CD4-positive, alpha-beta T cell (primary cell): ENCODE measurements around the gene ADAMTS17. TPM values are rescaled to one million over a fixed set of nuclear protein-coding genes. Genes with fewer than 3 reads are reported as not detected.

Experiments
- ATAC-seq: fragments of 200-7000 bp; cut with Tn5 transposase; one replicate; pipeline ENCODE4 v1.10.0; 2022; ENCODE audit warnings: mild to moderate bottlenecking; ENCODE audit not compliant: poor library complexity
- CTCF ChIA-PET: fragments of 350-600 bp; sonication (Branson Sonifier 250); formaldehyde crosslinking; loops from one replicate; lab custom pipeline; 2021; ENCODE audit warnings: antibody characterized with exemption, inconsistent platforms; lab: Charles Lee
- POLR2A ChIA-PET: fragments of 350-600 bp; sonication (Branson Sonifier 250); formaldehyde crosslinking; loops from one replicate; lab custom pipeline; 2021; ENCODE audit warnings: antibody characterized with exemption, inconsistent platforms; lab: Charles Lee
- DNase-seq, 14 experiments: peaks; one replicate each; pipeline ENCODE4 v3.0.0-alpha.2; 2013 to 2020; ENCODE audit warnings: mixed read lengths in 2 of 14
- H3K27ac ChIP-seq, 2 donors: one replicate each; pipeline versions ENCODE4 v1.5.1 to v1.7.0; 2013; ENCODE audit warnings: low read length in 2 of 2, low read depth in 1 of 2, mild to moderate bottlenecking in 1 of 2
- H3K27me3 ChIP-seq, 2 experiments: 1 replicate in 1 of 2; 2 replicates in 1 of 2; pipeline versions ENCODE4 v1.6.1 to v1.7.0; 2013; ENCODE audit warnings: low read length in 2 of 2, control low read depth in 1 of 2, mild to moderate bottlenecking in 1 of 2, moderate library complexity in 1 of 2; ENCODE audit not compliant: insufficient read depth in 2 of 2, control insufficient read depth in 1 of 2
- H3K36me3 ChIP-seq: one replicate; pipeline ENCODE4 v1.6.1; 2013; ENCODE audit warnings: low read length, control low read depth; ENCODE audit not compliant: insufficient read depth
- H3K4me1 ChIP-seq: one replicate; pipeline ENCODE4 v1.6.1; 2013; ENCODE audit warnings: low read length, control low read depth; ENCODE audit not compliant: insufficient read depth
- H3K4me3 ChIP-seq: one replicate; pipeline ENCODE4 v1.5.1; 2013; ENCODE audit warnings: mild to moderate bottlenecking, low read length, moderate library complexity
- H3K9me3 ChIP-seq, 2 experiments: 1 replicate in 1 of 2; 2 replicates in 1 of 2; pipeline versions ENCODE4 v1.6.1 to v1.7.0; 2013; ENCODE audit warnings: low read length in 2 of 2, mild to moderate bottlenecking in 2 of 2, control low read depth in 1 of 2, moderate library complexity in 1 of 2; ENCODE audit not compliant: control insufficient read depth in 1 of 2, insufficient read depth in 1 of 2
- H3K27ac Mint-ChIP-seq: one replicate; pipeline ENCODE4 v1.8.0; 2020; ENCODE audit warnings: mixed read lengths
- H3K27me3 Mint-ChIP-seq: one replicate; pipeline ENCODE4 v1.8.0; 2021; ENCODE audit warnings: mixed read lengths
- H3K36me3 Mint-ChIP-seq: one replicate; pipeline ENCODE4 v1.8.0; 2021; ENCODE audit warnings: low read depth, mixed read lengths
- H3K4me1 Mint-ChIP-seq: one replicate; pipeline ENCODE4 v1.8.0; 2021; ENCODE audit warnings: low read depth, mixed read lengths
- H3K4me3 Mint-ChIP-seq: one replicate; pipeline ENCODE4 v1.8.0; 2020; ENCODE audit warnings: mild to moderate bottlenecking, mixed read lengths
- H3K9me3 Mint-ChIP-seq: one replicate; pipeline ENCODE4 v1.8.0; 2020; ENCODE audit warnings: mixed read lengths
- intact Hi-C, 2 experiments: fragments of 100-400 bp; cut with DNase I in 1 of 2; cut with micrococcal nuclease in 1 of 2; formaldehyde crosslinking; loops; one replicate each; pipeline versions ENCODE4 v1.15.1 to v1.9.0; 2023 to 2025; cut with DNase I, micrococcal nuclease
- total RNA-seq, 174 experiments: library from RNA in 2 of 174; stranded (reverse) in 2 of 174; gene quantifications; one replicate each; pipeline ENCODE4 v1.2.3 and lab custom pipeline; 2021 to 2026
- TF ChIP-seq, protein P1 (sequence below): fragments of 200-600 bp; IDR thresholded peaks from one replicate; pipeline ENCODE4 v1.8.0; 2022; ENCODE audit warnings: antibody characterized with exemption, mild to moderate bottlenecking

The ADAMTS17 gene
- total RNA-seq, 2 experiments from 2014 or later: 9.9 to 13.2 TPM

DNA sequence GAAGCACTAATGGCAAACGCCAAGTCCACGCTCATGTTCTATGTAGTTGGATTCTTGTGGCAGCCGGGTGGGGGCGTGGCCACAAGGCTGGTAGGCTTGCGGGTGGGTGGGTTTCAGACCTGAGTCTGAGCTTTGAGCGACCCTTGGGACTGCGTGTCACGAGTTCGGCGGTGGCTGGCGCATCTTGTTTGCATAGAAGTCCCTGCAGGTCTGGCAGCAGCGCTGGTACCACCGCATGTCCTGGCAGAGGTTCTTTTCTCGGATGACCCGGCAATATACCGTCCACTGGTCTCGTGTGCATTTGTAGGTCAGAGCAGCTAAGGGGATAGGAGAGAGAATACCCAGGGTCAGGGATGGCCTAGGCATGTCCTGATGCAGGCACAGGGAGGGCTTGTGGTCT, 367.5 kb downstream of the ADAMTS17 start:
- ATAC-seq (no peak), DNase-seq (no peak)
- Mint-ChIP-seq H3K36me3 (no peaks in the 10 kb centered on the region), H3K27me3 (no peaks in the 10 kb centered on the region), H3K4me1 (no peaks in the 10 kb centered on the region), H3K4me3 (no peak overlapping the region), H3K27ac (no peak overlapping the region), H3K9me3 (no peaks in the 10 kb centered on the region)
- H3K4me1 ChIP-seq: no peaks in the 10 kb centered on the region
- H3K36me3 ChIP-seq: no peaks in the 10 kb centered on the region
- H3K27me3 ChIP-seq: no peaks in the 10 kb centered on the region
- CTCF ChIA-PET: no interaction called here
- TF ChIP-seq, protein P1, sequence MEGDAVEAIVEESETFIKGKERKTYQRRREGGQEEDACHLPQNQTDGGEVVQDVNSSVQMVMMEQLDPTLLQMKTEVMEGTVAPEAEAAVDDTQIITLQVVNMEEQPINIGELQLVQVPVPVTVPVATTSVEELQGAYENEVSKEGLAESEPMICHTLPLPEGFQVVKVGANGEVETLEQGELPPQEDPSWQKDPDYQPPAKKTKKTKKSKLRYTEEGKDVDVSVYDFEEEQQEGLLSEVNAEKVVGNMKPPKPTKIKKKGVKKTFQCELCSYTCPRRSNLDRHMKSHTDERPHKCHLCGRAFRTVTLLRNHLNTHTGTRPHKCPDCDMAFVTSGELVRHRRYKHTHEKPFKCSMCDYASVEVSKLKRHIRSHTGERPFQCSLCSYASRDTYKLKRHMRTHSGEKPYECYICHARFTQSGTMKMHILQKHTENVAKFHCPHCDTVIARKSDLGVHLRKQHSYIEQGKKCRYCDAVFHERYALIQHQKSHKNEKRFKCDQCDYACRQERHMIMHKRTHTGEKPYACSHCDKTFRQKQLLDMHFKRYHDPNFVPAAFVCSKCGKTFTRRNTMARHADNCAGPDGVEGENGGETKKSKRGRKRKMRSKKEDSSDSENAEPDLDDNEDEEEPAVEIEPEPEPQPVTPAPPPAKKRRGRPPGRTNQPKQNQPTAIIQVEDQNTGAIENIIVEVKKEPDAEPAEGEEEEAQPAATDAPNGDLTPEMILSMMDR: no peak
- intact Hi-C loops: no loop called here
- H3K4me3 ChIP-seq: no peak overlapping the region
- POLR2A ChIA-PET: no interaction called here
- no peak overlapping the region for H3K27ac ChIP-seq
- no peaks in the 10 kb centered on the region for H3K9me3 ChIP-seq

DNA sequence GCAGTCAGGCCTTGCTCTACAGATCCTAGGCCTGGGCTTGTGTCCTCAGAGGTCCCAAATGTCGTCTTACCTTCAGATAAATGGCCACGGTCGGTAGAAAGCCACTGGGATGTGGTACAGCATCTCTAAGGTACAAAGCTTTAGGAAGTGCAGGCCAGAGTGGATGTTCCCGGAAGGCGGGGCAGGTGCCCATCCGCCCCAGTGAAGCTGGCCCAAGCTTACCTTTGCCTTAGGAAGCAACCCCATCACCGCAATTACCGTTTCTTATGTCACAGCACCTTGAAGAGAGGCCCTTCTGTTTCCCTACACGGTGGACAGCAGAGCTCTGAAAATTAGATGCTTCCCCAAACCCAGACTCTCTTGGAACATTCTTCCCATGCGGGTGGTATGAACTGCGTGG, 368.4 kb downstream of the ADAMTS17 start:
- Histone ChIP-seq H3K27ac (no peak overlapping the region), H3K27me3 (no peaks in the 10 kb centered on the region), H3K9me3 (no peaks in the 10 kb centered on the region), H3K36me3 (no peaks in the 10 kb centered on the region), H3K4me1 (no peaks in the 10 kb centered on the region), H3K4me3 (no peak overlapping the region)
- intact Hi-C loops: no loop called here
- Mint-ChIP-seq H3K36me3 (no peaks in the 10 kb centered on the region), H3K9me3 (no peaks in the 10 kb centered on the region), H3K4me1 (no peaks in the 10 kb centered on the region), H3K4me3 (no peak overlapping the region), H3K27me3 (no peaks in the 10 kb centered on the region), H3K27ac (no peak overlapping the region)
- TF ChIP-seq, protein P1: no peak
- ATAC-seq (no peak), DNase-seq (no peak)
- CTCF ChIA-PET: no interaction called here
- POLR2A ChIA-PET: no interaction called here

DNA sequence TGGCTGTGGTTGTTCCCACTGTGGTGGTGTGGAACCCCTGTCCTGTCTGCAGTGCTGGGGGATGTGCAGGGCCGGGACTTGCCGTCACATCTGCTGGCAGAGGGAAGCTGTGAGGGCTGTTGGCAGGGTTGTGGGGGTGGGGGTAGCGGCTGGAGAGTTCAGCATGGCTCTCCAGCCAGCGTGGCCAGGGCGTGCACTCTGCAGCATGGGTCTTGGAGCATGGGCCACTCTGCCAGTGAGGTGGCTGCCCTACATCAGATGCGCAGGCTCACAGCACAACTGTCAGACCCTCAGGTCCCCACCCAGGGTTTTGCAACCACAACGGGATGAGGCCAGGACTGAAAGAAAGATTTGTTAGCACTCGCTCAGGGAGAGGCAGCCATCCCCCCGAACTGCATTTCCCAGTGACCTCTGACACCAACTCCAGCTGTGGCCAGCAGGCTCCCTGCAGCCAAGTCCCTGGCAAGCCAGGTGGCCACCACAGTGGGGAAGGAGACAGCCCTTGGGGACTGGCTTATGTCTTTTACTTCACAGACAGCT, 370.8 kb downstream of the ADAMTS17 start:
- H3K9me3 Mint-ChIP-seq: no peaks in the 10 kb centered on the region
- ChIA-PET CTCF (no interaction called here), POLR2A (no interaction called here)
- DNase-seq (no peak), ATAC-seq (no peak)
- Histone ChIP-seq H3K9me3 (no peaks in the 10 kb centered on the region), H3K4me1 (no peaks in the 10 kb centered on the region), H3K27ac (no peak overlapping the region), H3K36me3 (no peaks in the 10 kb centered on the region), H3K4me3 (no peak overlapping the region), H3K27me3 (no peaks in the 10 kb centered on the region)
- H3K4me1 Mint-ChIP-seq: no peaks in the 10 kb centered on the region
- no peak overlapping the region for H3K27ac Mint-ChIP-seq
- TF ChIP-seq, protein P1: no peak
- no peaks in the 10 kb centered on the region for H3K36me3 Mint-ChIP-seq
- no peak overlapping the region for H3K4me3 Mint-ChIP-seq
- H3K27me3 Mint-ChIP-seq: no peaks in the 10 kb centered on the region
- intact Hi-C loops: no loop called here
